Head of caudate nucleus (tissue), 42 donors: ENCODE measurements around the gene TSPAN17.

Source experiments
- DNase-seq, 42 donors: peaks; one replicate each; pipeline versions ENCODE4 v3.0.0 to v3.0.0-alpha.2; 2020 to 2021; ENCODE audit warnings: mixed read lengths in 7 of 42
- intact Hi-C: fragments of 100-400 bp; cut with DNase I; formaldehyde crosslinking; loops from one replicate; pipeline ENCODE4 v1.15.0; 2022

The TSPAN17 gene

DNA sequence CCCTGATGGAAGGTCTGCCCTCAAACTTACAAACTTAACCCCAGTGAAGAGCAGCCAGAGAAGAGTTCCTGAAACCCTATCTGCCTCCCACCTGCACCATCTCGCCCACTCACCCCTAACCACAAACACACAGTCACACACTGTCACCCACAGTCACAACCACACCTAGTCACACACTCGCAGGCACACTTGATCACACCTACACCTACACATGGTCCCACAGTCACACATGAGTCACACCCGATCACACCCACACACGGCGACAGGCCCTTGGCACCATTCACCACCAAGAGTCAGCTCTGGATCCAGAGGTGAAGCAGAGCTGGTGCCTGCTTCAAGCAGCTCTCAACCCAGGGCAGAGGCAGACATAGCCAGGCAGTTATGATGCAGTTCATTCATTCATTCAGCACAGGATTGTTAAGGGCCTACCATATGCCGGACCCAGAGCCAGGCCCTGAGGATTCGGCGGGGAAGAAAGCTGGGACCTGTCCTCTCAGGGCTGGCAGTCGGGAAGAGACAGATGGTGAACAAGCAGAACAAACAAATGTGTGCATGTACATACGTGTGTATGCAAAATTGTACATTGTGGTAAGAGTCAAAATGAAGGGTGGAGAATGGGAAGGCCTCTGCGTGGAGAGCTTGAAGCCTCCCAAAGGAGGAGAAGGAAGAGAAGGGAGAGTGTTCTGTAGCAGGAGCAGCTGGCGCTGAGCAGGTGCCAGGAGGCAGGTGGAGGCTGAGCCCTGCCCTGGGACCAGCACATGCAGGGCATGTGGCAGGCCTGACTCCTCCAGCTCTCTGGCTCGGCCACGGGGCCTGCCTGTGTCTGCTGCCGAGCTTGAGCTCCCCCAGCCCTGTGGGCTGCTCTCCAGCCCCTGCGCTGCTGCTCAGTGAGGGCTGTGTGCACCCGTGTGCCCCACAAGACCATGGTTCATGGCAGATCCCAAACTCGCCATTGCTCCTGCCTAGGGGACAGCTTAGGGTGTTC, 6.4 kb downstream of the TSPAN17 start:
- peak; percentile 30 to 89 (median 71) for DNase-seq
- intact Hi-C loops, result loop anchor here (10.0 kb wide), 1 partner anchor 301 kb away; no protein-coding TSS in a partner anchor

DNA sequence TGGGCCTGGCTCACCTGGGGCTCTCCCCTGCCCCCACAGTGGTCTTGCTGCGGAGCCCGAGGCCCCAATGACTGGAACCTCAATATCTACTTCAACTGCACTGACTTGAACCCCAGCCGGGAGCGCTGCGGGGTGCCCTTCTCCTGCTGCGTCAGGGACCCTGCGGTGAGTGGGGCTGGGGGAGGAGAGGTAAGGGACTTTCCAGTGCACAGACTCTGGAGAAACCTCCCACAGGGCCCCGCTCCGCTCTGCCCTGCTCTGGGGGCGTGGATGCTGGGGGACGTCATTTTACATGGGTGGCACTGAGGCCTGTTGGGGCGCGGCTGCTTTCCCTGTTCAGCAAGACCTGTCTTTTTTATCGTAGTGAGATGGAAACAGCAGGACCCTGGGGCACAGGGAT, 7.6 kb downstream of the TSPAN17 start:
- intact Hi-C loops, result loop anchor here (10.0 kb wide), 1 partner anchor 300 kb away; no protein-coding TSS in a partner anchor

DNA sequence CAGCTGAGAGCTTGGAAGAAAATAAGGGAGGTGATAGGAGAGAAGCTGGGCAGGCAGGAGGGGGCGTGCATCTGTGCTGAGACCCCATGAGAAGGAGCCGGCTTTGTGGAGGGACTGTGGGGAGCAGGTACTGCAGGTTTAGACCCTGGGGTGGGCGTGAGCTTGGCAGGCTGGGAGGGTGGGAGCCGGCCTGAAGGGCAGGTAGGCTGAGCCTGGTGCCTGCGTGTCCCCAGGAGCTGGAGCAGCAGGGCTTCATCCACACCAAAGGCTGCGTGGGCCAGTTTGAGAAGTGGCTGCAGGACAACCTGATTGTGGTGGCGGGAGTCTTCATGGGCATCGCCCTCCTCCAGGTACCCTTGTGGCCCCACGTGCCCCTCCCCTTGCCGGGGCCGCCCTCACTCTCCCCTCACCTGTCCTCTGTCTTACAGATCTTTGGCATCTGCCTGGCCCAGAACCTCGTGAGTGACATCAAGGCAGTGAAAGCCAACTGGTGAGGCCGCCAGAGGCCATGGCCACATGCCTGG, 9.2 kb downstream of the TSPAN17 start:
- intact Hi-C loops, result loop anchor here (10.0 kb wide), 1 partner anchor 298 kb away; no protein-coding TSS in a partner anchor
- DNase-seq, result no peak

More for the DNA sequence above, 7.6 kb downstream of the TSPAN17 start:
- no peak for DNase-seq

DNA sequence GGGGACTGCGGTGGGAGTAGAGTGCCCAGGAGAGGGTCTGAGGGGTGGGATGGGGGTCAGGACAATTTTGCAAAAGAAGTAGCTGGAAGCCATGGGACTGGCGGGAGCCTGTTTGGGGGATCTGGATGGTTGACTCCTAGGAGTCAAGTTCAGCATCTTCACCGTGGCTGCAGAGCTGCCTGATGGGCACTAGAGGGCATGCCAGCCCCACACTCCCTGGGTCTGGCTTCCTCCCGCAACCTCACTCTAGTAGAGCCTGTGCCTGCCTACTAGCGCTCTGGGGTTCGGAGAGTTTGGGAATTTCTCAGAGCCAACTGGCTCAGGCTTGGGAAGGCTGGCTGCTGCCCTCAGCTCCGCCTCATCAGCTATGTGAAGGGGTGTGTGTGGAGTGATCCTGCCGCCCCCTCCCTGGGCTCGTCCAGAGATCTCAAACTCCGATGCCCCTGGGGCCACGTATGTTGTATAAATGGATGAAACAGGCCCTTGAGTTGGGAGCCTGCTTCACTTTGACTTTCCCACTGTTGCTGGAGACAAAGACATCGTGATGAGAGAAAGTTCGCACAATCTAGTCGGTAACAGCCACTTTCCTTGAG, 10.8 kb downstream of the TSPAN17 start:
- peak; percentile 63 to 93 (median 80) for DNase-seq
- intact Hi-C loops, result loop anchor here (10.0 kb wide), 1 partner anchor 297 kb away; no protein-coding TSS in a partner anchor

DNA sequence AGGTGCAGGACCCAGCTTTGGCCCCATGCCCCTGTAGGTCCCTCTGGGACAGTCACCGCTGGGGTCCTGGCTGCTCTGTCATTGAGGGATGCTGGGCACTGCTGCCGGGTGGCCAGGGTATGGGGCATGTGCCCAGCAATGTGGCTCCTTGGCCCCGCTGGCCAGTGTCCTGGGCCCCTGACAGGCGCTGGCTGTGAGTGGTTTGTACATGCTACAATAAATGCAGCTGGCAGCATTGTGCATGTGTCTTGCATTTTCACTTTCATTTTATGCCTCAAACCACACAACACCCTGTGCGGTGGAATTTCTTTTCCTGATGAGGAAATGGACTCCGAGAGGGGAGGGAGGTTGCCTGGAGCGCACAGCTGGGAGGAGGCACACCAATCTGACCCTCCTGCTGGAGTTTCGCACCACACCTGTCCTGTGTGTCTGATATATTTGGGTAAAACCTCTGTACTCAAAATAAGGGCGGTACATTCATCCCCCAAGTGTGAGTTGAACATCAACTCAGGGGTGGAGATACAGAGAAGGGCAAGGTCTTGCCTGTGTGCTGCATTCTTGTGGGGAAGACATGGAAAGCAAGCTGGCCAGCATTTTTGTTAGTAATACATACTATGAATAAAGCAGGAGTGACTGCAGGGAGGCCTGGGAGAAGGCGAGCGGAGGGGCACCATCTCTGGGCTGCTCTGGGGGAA, 11.7 kb downstream of the TSPAN17 start:
- intact Hi-C loops, result loop anchor here (10.0 kb wide), 1 partner anchor 296 kb away; no protein-coding TSS in a partner anchor
- DNase-seq, result no peak

DNA sequence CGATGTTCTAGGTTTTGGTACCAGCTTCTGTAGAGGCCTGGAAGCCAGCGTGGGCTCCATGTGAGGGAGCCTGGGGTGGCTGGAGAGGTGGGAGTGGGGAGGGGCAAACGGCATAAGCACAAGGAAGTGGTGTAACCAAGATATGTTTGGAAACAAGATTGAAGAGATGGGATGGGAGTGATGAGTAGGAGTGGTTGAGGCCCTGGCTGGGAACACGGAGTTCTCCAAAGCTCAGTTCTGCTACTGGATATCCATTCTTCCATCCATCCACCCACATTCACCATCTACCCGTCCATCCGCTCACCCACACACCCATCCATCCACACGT, 12.2 kb downstream of the TSPAN17 start:
- DNase-seq, result no peak
- intact Hi-C loops, result loop anchor here (10.0 kb wide), 1 partner anchor 295 kb away; no protein-coding TSS in a partner anchor

DNA sequence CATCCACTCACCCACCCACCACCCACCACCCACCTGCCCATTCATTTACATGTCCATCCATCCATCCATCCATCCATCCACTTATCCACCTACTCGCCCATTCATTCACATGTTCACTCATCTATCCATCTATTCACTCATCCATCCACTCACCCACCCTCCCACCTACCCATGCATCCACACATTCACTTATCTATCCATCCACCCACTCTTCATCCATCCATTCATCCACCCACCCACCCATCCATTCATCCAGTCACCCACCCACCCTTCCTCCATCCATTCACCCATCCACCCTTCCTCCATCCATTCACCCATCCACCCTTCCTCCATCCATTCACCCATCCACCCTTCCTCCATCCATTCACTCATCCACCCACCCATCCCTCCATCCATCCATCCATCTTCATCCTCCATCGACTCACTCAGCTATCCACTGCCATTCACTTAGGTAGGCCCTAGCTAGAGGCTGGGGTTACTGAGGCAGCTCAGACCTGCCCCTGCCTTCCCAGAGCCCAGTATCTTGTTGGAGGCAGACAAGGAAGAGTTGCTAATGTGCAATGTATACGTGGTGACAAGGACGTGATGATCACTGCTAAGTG, 12.7 kb downstream of the TSPAN17 start:
- intact Hi-C loops, result loop anchor here (10.0 kb wide), 1 partner anchor 295 kb away; no protein-coding TSS in a partner anchor

DNA sequence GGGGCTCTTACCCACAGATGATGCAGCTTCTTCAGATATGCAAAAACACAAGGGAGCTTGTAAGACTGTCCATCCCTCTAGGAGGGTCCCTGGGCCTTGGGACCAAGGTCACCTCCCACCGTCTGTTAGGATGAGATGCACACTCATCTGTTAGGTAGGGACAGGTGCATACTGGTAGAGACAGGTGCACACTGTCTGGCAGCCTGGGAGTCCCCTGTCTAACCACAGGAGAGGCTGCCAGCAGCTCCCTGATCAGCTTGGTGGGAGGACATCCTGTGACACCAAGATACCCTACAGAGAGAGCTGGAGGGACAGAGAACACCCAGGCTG, 13.2 kb downstream of the TSPAN17 start:
- no peak for DNase-seq
- intact Hi-C loops, result no loop called here

More for the DNA sequence above, 12.7 kb downstream of the TSPAN17 start:
- DNase-seq, result no peak

DNA sequence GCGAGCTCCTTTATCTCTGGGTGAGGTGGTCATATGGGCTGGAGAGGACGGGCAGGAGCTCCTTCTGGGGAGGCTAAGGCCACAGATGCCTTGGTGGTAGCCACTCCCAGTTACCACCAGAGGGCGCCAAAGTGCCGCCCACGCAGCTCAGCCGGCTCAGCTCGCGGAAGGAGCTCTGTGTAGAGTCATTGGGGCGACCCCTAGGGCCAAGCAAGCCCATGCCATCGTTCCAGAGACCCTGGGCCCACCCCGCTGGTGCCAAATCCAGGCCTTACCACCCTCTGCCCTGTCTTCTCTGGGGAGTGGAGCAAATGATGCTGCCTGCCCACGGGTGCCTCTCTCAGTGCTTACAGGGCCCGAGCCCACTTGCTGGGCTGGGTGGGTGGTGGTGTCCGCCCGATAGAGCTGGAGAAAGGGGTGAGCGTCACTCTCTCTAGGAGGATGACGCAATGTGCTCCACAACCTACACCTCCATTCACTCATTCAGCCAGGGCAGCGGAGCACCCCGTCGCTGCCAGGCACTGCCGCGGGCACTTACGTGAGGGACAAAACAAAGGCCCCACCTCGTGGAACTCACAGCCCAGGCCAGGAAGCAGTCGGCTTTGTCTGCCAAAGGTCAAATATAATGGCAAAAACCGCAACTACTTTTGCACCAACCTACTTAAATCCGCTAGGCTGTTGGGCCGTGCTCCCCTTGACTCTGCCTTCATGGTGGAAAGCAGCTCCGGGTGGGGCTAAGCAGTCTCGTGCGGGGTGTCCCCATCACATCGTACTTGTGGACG, 13.8 kb downstream of the TSPAN17 start:
- peak; percentile 42 to 91 (median 80) for DNase-seq
- intact Hi-C loops, result no loop called here

DNA sequence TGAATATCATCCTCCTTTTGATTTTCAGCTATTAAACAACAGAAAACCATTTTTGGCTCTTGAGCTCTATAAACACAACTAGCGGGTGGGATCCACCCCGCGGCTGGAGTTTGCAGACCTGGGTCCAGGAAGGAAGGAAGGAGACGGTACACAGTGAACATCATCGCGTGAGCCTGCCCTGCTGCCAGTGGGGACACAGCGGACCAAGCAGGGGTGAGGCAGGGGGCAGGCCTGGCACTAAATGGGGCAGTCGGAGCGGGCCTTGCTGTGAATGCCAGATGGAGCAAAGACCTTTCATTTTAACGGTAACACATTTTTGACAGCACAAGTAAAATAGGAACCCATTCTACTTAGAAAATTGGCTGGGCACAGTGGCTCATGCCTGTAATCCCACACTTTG, 14.4 kb downstream of the TSPAN17 start:
- intact Hi-C loops, result no loop called here
- DNase-seq, result no peak

DNA sequence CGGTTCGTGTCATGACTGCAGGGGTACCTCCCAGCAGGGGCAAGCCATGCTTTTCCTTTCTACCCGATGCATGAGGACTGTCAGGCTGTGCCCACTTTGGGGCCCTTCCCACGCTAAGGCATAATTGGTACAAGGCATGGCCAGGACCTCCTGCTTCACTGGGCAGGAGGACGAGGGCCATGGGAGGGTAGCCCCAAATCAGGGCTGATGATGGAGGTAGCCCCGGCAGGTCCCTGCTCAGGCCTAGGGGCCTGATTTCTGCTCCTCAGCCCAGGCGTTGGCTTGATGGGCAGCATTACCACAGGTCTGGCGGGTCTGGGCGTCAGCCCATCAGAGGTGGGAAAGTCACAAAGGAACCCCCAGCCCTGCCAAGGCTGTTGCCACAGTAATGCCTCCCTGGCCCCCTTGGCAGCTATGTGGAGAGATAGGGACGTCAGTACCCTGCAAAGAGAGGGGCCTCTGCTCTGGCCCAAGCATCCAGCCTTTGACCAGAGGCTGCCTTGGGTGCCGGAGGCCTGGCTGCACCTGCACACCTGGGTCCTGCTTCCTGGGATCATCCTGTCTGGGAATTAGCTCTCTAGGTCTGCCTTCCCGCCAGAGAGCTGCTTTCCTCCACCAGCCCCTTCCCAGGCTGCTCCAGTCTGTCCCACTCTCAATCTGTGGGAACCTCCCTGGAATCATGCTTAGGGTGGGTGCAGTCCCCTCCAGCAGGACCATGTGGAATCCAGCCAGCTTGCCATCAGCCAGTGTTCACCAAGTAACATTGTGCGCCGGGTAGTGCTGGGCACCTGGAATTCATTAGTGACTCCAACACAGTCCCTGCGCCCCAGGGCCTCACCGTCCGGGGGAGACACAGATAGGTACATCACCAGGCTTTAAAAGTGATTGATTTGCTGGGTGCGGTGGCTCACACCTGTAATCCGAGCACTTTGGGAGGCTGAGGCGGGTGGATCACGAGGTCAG, 15.4 kb downstream of the TSPAN17 start:
- intact Hi-C loops, result no loop called here
- no peak for DNase-seq

DNA sequence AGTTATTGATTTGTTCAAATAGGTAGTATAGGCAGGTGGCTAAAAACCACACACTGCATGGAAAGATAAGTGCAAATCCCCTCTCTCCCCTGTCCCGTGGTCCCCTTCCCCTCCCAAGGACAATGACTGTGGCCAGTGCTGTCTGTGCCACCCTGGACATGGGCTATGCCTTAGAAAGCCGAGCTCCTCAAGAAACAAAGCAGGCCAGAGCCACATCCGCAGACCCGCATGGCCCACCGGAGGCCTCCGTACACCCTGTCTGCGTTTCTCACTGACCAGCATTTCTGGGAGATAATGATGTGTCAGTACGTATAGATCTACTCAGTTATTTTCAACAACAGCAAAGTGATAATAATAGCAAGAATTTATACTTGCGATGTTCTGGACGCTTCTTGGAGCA, 16.3 kb downstream of the TSPAN17 start:
- no peak for DNase-seq
- intact Hi-C loops, result no loop called here

DNA sequence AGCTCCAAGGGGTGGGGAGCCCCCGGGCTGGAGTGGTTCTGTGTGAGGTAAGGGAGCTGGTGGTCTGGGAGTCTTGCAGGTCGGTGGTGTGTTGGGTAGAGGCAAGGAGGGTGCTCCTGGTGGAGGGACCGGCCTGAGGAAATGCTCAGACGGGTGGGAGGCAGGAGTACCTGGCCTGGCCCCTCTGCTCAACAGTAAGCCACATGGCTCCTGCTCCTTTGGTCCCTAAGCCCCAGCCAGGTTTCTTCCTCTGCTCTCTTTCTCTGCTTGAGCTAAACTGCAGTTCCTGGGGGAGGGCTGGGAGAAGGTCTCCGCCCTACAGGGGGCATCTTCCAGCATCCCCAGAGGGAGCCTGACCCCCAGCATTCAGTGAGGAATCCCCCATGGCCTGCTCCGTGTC, 17.2 kb downstream of the TSPAN17 start:
- DNase-seq, result no peak
- intact Hi-C loops, result no loop called here

DNA sequence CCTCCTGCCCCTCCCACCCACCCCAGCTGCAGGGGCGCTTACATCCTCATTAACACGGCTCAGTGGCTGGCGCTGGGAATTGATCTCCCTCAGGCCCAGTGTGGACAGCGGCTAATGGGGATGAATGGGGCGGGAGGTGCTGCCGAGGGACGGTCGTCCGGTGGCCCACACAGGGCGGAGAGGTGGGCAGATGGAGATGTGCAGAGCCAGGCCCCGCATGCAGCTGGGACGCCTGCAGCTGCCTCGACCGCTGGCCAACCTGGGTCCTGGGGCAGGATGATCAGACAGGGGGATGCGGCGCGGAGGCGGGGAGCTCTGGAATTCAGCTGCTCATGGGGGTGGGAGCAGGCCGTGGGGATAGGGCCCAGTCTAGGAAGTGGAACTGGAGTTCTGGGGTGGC, 17.6 kb downstream of the TSPAN17 start:
- no peak for DNase-seq
- intact Hi-C loops, result no loop called here

DNA sequence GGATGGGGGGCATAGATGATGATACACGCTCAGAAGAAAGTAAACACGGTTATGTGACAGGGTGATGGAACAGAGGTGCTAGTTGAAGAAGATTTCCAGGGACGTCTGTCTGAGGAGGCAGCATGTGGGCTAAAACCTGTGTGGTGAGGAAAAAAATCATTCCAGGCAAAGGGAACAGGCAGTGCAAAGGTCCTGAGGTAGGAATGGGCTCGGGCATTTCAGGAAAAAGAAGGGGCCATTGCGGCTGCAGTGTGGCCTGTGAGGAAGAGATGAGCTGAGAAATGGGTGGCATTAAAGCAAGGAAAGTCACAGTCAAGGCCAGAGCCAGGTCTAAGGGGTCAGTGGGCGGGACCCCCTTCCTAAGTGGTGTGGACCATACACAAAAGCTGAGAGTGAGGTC, 18.2 kb downstream of the TSPAN17 start:
- intact Hi-C loops, result no loop called here

DNA sequence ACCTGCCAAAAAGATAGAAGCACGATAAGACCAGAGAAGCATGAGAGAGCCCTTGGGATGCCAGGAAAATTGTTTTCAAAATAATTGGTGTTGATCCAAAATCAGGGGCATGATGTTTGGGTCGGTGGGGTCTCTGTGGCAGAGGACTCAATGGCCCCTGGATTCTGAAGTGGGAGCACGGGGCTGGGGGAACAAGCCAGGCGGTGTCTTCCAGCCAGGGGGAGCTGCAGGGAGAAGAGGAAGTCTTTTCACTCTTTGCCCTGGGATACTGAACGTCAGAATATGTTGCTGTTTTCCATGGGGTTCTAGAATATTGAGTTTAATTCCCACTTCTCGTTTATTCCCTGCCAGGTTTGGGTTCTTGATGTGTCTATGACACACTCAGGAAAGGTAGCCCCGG, 20.4 kb downstream of the TSPAN17 start:
- intact Hi-C loops, result no loop called here
- DNase-seq, result no peak

More for the DNA sequence above, 18.2 kb downstream of the TSPAN17 start:
- no peak for DNase-seq

DNA sequence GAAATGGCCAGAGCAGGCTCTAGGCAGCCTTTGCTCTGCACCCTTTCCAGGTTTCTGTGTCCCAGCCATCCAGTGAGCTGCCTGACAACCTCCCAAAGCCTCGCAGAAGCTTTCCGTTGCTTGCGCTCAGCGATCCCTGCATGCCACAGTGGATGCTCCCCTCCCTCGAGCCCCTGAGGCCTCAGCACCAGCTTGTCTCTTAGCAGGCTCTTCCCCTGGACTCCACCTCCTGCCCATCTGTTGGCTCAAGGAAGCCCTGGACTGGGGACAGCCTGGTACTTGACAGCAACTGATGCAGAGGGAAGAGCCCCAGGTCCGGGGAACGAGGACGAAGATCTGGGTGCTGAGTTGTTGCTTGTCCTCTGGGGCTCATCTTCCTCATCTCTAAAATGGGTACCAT, 23.2 kb downstream of the TSPAN17 start:
- intact Hi-C loops, result no loop called here
- no peak for DNase-seq
